ENCODE data around the gene ASS1. TPM values are rescaled to one million over a fixed set of nuclear protein-coding genes. Genes with fewer than 3 reads are reported as not detected.

The ASS1 gene
- total RNA-seq, 1 experiment from 2014 or later: 118 TPM

GRCh38 chr9:130543368-130543767, 98.6 kb downstream of the ASS1 start:
- Mint-ChIP-seq H3K9me3 (ENCODE audit: unreplicated experiment) (no peaks in the 10 kb centered on the region), H3K27ac (ENCODE audit: unreplicated experiment) (no peak overlapping the region), H3K36me3 (ENCODE audit: insufficient read depth, unreplicated experiment) (no peaks in the 10 kb centered on the region), H3K4me3 (ENCODE audit: unreplicated experiment) (no peak overlapping the region), H3K4me1 (ENCODE audit: low read depth, unreplicated experiment) (peaks cover 6% of the 10 kb centered on the region), H3K27me3 (ENCODE audit: insufficient read depth, unreplicated experiment) (peaks cover 8% of the 10 kb centered on the region)
- intact Hi-C loops (cut with micrococcal nuclease; ENCODE audit: unreplicated experiment): no loop called here
- no TSS peak for BruUV-seq (replicated peaks)
- ChIA-PET POLR2A (no interaction called here), CTCF (interaction anchor here (0.6 kb wide), 1 partner anchor 23 kb away, joined by 3 read pairs; no protein-coding TSS in a partner anchor)
- Histone ChIP-seq H3K4me1 (no peaks in the 10 kb centered on the region), H3K36me3 (ENCODE audit: control insufficient read depth, insufficient read depth, low read length) (no peaks in the 10 kb centered on the region), H3K4me3 (ENCODE audit: low read depth, low read length) (no peak overlapping the region), H3K9me3 (no peaks in the 10 kb centered on the region), H3K27me3 (replicated peaks; ENCODE audit: control insufficient read depth, insufficient read depth, low read length) (no peaks in the 10 kb centered on the region; the same call in 1 of the 2 replicates)
- no peak for TF ChIP-seq CTCF (IDR thresholded peaks at IDR 0.05; ENCODE audit: insufficient read depth in 1 of 2, low read depth in 1 of 2, low read length in 1 of 2, severe bottlenecking in 1 of 2, unreplicated experiment in 1 of 2)
- no peak for DNase-seq

- BruUV-seq (replicated peaks): no TSS peak
- Histone ChIP-seq H3K27me3 (replicated peaks; ENCODE audit: control insufficient read depth, insufficient read depth, low read length) (no peaks in the 10 kb centered on the region; the same call in 1 of the 2 replicates), H3K4me3 (ENCODE audit: low read depth, low read length) (no peak overlapping the region), H3K9me3 (peaks cover 3% of the 10 kb centered on the region; the same call in 1 of the 2 replicates), H3K4me1 (no peaks in the 10 kb centered on the region), H3K36me3 (ENCODE audit: control insufficient read depth, insufficient read depth, low read length) (no peaks in the 10 kb centered on the region)
- no peak for DNase-seq
- CTCF ChIA-PET: interaction anchor here (0.6 kb wide), 1 partner anchor 23 kb away, joined by 3 read pairs; no protein-coding TSS in a partner anchor
- intact Hi-C loops (cut with micrococcal nuclease; ENCODE audit: unreplicated experiment): no loop called here
- no peaks in the 10 kb centered on the region for H3K36me3 Mint-ChIP-seq (ENCODE audit: insufficient read depth, unreplicated experiment)
- TF ChIP-seq CTCF (IDR thresholded peaks at IDR 0.05; ENCODE audit: insufficient read depth in 1 of 2, low read depth in 1 of 2, low read length in 1 of 2, severe bottlenecking in 1 of 2, unreplicated experiment in 1 of 2): no peak
- peaks cover 6% of the 10 kb centered on the region for H3K4me1 Mint-ChIP-seq (ENCODE audit: low read depth, unreplicated experiment)
- peaks cover 8% of the 10 kb centered on the region for H3K27me3 Mint-ChIP-seq (ENCODE audit: insufficient read depth, unreplicated experiment)
- H3K9me3 Mint-ChIP-seq (ENCODE audit: unreplicated experiment): no peaks in the 10 kb centered on the region
- H3K27ac Mint-ChIP-seq (ENCODE audit: unreplicated experiment): no peak overlapping the region
- POLR2A ChIA-PET: no interaction called here
- H3K4me3 Mint-ChIP-seq (ENCODE audit: unreplicated experiment): no peak overlapping the region
Measured at GRCh38 chr9:130543859-130544258, 99.1 kb downstream of the ASS1 start.

DNA sequence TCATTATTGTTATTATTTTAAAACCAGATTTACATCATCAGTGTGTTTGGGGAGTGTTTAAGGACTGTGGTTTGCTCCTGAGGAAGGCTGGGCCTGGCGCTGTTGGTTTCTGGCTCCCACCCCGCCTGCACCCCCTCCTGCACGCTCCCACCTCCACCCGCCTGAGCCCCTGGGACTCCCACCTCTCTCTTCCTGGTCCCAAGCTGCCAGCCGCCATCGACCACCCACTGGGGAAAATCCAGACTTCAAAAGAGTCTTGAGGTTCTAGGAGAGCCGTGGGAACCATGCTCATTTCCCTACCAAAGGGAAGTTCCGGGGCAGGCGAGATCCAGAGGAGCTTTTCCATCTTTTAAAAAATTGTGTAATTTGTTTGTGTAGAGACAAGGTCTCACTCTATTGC, 99.6 kb downstream of the ASS1 start:
- Mint-ChIP-seq H3K27me3 (ENCODE audit: insufficient read depth, unreplicated experiment) (peaks cover 8% of the 10 kb centered on the region), H3K36me3 (ENCODE audit: insufficient read depth, unreplicated experiment) (no peaks in the 10 kb centered on the region), H3K4me3 (ENCODE audit: unreplicated experiment) (no peak overlapping the region), H3K4me1 (ENCODE audit: low read depth, unreplicated experiment) (peaks cover 6% of the 10 kb centered on the region), H3K27ac (ENCODE audit: unreplicated experiment) (no peak overlapping the region), H3K9me3 (ENCODE audit: unreplicated experiment) (no peaks in the 10 kb centered on the region)
- CTCF ChIA-PET: no interaction called here
- peaks cover 8% of the 10 kb centered on the region for H3K9me3 ChIP-seq
- intact Hi-C loops (cut with micrococcal nuclease; ENCODE audit: unreplicated experiment): no loop called here
- H3K4me1 ChIP-seq: no peaks in the 10 kb centered on the region
- BruUV-seq (replicated peaks): no TSS peak
- H3K36me3 ChIP-seq (ENCODE audit: control insufficient read depth, insufficient read depth, low read length): no peaks in the 10 kb centered on the region
- no peak overlapping the region for H3K4me3 ChIP-seq (ENCODE audit: low read depth, low read length)
- POLR2A ChIA-PET: no interaction called here
- TF ChIP-seq CTCF (IDR thresholded peaks at IDR 0.05; ENCODE audit: insufficient read depth in 1 of 2, low read depth in 1 of 2, low read length in 1 of 2, severe bottlenecking in 1 of 2, unreplicated experiment in 1 of 2): no peak
- no peaks in the 10 kb centered on the region; the same call in 1 of the 2 replicates for H3K27me3 ChIP-seq (replicated peaks; ENCODE audit: control insufficient read depth, insufficient read depth, low read length)
- no peak for DNase-seq

Data from Caco-2 (cell line).